WI38 (cell line): Measurements from ENCODE around the gene DNAJA4.

ENCODE experiments used
- H3K4me3 ChIP-seq: 2 replicates; pipeline ENCODE4 v1.5.1; 2011; ENCODE audit warnings: low read depth, mild to moderate bottlenecking, control low read depth, low read length
- TF ChIP-seq, protein P1 (sequence below): IDR thresholded peaks from 2 replicates; pipeline ENCODE4 v1.5.1; 2012; ENCODE audit warnings: low read depth, mild to moderate bottlenecking, control low read depth, low read length

Gene DNAJA4

DNA sequence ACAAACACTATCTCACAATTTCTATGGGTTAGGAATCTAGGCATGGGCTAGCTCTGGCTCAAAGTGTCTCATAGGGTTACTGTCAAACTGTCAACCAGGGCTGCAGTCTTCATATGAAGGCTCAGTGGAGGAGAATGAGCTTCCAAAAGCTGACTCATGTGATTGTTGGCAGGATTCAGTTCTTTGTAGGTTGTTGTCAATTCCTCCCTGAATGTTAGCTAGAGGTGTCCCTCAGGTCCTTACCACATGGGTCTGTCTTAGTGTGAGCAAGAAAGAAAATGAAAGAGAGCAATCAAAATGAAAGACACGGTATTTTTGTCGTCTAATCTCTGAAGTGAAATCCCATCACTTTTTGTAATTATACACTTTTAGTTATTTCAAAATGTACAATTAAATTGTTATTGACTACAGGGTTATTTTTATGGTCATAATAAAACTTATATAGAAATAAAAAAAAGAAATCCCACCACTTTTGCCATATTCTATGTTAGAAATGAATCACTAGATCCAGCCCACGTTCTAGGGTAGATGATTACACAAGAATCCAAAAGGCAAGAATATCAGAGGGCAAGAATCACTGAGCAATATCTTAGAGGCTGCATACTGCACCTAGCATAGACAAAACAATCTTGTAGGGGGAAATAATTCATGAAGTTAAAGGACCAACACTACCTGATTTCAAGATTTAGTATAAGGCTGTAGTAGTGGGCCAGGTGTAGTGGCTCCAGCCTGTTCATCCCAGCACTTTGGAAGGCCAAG is 38.4 kb upstream of the DNAJA4 start:
- H3K4me3 ChIP-seq = no peak overlapping the region
- TF ChIP-seq, protein P1, sequence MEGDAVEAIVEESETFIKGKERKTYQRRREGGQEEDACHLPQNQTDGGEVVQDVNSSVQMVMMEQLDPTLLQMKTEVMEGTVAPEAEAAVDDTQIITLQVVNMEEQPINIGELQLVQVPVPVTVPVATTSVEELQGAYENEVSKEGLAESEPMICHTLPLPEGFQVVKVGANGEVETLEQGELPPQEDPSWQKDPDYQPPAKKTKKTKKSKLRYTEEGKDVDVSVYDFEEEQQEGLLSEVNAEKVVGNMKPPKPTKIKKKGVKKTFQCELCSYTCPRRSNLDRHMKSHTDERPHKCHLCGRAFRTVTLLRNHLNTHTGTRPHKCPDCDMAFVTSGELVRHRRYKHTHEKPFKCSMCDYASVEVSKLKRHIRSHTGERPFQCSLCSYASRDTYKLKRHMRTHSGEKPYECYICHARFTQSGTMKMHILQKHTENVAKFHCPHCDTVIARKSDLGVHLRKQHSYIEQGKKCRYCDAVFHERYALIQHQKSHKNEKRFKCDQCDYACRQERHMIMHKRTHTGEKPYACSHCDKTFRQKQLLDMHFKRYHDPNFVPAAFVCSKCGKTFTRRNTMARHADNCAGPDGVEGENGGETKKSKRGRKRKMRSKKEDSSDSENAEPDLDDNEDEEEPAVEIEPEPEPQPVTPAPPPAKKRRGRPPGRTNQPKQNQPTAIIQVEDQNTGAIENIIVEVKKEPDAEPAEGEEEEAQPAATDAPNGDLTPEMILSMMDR = no peak

DNA sequence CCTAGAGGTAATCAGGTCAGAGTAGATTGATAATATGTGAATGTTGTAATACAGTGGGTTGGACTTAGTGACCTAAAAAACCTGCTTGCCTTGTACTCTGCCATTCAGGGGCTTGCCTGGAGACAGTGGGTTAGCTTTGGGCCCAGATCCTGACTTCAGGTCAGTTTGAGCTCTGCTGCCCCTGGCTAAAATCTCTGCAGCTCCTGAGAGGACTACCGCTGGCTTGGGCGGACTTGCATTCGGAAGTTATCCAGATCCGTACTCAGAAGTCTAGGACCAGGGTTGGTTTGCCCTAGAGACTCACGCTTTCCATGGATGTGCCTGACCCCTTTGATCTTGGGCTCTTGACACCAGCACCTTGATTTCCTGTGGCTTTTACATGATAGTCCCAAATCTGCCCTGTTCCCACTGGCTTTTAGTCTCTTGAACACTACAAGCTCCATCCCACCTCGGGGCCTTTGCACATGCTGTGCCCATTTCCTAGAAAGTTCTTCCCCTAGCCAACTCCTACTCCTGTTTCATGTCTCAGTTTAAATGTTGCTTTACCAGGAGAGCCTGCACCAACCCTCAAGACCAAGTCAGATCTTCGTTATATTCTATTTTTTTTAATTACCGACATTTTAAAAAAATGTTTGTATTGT is 35.9 kb upstream of the DNAJA4 start:
- TF ChIP-seq, protein P1 = no peak

GRCh38 chr15:78229431-78230406 is 34.6 kb upstream of the DNAJA4 start:
- TF ChIP-seq, protein P1 = no peak
- H3K4me3 ChIP-seq = no peak overlapping the region

More for the DNA sequence above, 35.9 kb upstream of the DNAJA4 start:
- no peak overlapping the region for H3K4me3 ChIP-seq

- TF ChIP-seq, protein P1 = no peak
- H3K4me3 ChIP-seq = no peak overlapping the region
These were observed 31.4 kb upstream of the DNAJA4 start for GRCh38 chr15:78232951-78233350.

DNA sequence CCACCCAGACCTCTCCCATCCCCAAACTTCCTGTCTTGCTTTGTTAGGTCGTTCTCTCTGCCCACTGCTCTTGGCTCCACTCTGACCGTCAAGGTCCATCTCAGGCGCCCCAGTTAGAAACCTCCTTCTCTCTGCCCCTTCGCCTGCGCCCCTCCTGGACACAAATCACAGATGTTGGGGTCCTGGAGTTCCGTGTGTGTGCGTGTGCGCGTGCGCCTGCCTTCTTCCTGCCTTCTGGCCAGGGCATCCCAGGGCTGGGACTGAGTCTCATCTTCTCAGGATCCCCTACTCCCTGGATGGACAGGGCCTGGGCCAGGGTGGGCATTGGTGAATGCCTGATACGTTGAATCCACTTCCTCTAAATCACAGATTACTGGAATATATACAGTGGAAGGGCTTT is 30.9 kb upstream of the DNAJA4 start:
- TF ChIP-seq, protein P1 = no peak
- no peak overlapping the region for H3K4me3 ChIP-seq

GRCh38 chr15:78234515-78235040 is 29.8 kb upstream of the DNAJA4 start, which contains the start of gene ACSBG1:
TSS of gene ACSBG1 (minus strand) at chr15:78234565. CDS start at chr15:78234501, 64 bp downstream.
- TF ChIP-seq, protein P1 = no peak

More at GRCh38 chr15:78234515-78235040, 29.8 kb upstream of the DNAJA4 start, which contains the start of gene ACSBG1:
- H3K4me3 ChIP-seq = no peak within 1 kb of the TSS
